ENCODE results near the gene ZNF462.
"Not testable (repeated sequence)": the region's sequence is repeated elsewhere in the genome, so short reads cannot be mapped to it uniquely, and the experiment has no call there.

The ZNF462 gene, protein sequence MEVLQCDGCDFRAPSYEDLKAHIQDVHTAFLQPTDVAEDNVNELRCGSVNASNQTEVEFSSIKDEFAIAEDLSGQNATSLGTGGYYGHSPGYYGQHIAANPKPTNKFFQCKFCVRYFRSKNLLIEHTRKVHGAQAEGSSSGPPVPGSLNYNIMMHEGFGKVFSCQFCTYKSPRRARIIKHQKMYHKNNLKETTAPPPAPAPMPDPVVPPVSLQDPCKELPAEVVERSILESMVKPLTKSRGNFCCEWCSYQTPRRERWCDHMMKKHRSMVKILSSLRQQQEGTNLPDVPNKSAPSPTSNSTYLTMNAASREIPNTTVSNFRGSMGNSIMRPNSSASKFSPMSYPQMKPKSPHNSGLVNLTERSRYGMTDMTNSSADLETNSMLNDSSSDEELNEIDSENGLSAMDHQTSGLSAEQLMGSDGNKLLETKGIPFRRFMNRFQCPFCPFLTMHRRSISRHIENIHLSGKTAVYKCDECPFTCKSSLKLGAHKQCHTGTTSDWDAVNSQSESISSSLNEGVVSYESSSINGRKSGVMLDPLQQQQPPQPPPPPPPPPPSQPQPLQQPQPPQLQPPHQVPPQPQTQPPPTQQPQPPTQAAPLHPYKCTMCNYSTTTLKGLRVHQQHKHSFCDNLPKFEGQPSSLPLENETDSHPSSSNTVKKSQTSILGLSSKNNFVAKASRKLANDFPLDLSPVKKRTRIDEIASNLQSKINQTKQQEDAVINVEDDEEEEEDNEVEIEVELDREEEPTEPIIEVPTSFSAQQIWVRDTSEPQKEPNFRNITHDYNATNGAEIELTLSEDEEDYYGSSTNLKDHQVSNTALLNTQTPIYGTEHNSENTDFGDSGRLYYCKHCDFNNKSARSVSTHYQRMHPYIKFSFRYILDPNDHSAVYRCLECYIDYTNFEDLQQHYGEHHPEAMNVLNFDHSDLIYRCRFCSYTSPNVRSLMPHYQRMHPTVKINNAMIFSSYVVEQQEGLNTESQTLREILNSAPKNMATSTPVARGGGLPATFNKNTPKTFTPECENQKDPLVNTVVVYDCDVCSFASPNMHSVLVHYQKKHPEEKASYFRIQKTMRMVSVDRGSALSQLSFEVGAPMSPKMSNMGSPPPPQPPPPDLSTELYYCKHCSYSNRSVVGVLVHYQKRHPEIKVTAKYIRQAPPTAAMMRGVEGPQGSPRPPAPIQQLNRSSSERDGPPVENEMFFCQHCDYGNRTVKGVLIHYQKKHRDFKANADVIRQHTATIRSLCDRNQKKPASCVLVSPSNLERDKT (N-terminal part only)

DNA sequence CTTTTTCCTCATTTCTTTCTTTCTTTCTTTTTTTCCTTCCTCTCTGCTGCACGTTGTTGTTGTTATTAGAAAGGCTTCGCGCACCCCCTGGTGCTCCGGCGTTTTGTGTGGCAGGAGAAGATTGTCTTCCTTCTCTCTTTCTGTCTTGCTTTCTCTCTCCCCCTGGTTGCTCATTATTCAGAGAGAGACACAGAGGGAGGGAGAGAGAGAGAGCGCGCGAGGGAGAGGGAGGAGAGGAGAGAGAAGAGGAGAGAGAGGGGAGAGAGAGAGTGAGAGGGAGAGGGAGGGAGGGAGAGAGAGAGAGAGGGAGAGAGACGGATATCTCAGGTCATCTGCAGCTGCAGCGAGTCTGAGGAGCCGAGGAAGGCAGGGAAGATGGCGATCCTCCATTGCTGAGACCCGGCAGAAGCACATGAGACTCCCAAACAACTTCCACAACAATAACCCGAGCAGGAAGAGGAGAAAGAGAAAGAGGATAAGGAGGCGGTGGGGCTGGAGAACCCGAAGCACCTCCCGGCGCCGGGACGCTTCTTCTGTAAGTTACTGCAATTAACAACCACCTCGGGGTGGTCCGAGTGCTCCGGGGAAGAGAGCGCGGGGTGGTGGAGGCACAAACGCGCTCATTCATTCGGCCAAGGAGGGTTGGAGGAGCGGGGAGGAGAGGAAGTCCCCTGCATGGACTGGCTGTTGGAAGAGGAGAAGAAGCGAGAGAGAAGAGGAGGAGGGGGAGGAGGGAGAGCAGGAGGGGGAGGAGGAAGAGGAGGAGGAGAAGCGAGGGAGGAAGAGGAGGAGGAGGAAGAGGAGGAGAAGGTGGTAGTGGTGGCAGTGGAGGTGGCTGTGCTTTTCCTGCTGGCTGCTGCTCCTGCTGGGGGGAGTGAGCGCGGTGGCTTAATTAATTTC is at the start of gene ZNF462:
Gene ZNF462, plus strand, starts transcription at position 346 of the 900 bp plus-strand sequence. CDS start 60,218 bp downstream, outside the sequence.
- DNase-seq (ENCODE audit: low read depth, low spot score), result no peak

DNA sequence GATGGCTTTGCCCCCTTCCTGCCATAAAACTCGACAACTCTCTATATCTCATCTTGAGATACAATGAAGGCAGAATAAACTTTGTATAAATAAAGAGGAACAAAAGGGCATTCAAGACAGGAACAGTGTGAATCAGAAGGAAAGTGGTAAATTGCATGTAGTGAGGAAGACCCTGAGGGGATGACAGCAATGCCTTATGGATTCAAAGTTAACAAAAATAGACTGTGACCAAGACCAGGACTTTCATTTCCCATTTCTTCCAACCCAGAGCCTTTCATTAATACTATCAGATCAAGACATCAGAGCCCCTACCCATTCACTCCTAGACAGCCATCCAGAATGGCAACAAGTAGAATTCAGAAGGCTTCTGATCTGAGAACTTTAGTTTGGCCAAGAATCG is 46.4 kb upstream of the ZNF462 start:
- DNase-seq (ENCODE audit: low read depth, low spot score), result no peak

DNA sequence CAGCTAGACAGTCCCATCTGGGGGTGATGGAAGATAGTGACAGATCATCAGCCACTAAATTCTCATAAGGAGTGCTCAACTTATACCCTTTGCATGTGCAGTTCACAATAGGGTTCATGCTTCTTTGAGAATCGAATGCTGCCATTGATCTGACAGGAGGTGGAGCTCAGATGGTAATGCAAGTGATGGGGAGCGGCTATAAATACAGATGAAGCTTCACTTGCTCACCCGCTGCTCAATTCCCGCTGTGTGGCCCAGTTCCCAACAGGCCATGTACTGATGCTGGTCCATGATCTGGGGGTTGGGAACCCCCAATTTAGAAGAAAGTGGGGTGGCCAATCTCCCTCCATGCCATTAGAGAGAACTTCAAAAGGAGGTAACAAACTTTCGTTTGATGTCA is 44.9 kb upstream of the ZNF462 start:
- DNase-seq (ENCODE audit: low read depth, low spot score), result no peak

DNA sequence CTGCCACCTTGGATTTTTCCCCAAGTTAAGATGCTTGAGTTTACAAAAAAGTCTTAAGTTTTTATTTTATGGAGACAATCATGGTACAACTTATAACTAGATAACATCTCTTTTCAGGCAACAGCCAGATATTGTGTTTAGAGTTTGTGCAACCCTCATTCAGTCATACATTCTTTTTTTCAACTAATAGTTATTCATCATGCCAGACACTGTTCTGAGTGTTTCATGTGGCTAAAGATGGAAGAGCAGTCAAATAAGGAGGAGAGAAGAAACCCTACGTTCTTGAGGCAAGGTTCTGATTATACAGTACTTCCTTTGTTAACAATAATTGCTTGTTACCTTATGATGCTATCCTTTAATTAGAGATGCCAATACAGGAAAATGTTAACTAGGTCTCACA is 42.1 kb upstream of the ZNF462 start:
- DNase-seq (ENCODE audit: low read depth, low spot score), result no peak

DNA sequence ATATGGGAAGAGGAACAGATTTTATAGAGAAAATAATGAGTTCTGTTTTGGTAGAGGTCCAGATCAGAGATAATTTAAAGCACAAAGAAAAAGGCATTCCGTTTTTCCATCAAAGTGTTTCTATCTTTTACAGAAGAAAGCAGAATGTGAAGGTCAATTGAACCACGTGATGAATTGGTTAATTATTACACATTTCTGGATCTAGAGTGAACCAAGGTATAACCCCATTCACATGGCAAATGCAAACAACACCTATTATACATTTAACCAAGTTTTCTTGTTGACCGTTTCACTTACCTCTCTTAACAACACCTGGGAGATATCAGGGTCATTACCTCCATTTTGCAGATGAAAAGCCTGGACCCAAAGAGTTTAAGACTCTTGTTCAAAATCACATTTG is 34.9 kb upstream of the ZNF462 start:
- no peak for DNase-seq (ENCODE audit: low read depth, low spot score)

DNA sequence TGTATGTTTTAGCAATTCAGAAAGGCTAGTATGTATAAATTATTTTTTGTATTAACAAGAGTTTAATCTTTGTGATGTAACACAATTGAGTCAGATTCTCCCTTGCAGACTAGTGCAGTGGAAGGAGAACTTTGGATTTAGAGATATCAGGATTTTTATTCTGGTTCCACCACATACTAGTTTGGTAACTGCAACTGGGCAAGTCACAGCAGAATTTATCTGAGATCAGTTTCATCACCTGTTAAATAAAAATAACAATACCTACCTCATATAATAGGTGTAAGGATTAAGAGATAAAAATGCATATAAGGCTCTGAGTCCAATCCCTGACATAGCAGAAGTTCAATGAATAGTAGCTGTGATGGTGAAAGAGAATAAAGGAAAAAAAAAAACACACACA is 34.0 kb upstream of the ZNF462 start:
- no peak for DNase-seq (ENCODE audit: low read depth, low spot score)

DNA sequence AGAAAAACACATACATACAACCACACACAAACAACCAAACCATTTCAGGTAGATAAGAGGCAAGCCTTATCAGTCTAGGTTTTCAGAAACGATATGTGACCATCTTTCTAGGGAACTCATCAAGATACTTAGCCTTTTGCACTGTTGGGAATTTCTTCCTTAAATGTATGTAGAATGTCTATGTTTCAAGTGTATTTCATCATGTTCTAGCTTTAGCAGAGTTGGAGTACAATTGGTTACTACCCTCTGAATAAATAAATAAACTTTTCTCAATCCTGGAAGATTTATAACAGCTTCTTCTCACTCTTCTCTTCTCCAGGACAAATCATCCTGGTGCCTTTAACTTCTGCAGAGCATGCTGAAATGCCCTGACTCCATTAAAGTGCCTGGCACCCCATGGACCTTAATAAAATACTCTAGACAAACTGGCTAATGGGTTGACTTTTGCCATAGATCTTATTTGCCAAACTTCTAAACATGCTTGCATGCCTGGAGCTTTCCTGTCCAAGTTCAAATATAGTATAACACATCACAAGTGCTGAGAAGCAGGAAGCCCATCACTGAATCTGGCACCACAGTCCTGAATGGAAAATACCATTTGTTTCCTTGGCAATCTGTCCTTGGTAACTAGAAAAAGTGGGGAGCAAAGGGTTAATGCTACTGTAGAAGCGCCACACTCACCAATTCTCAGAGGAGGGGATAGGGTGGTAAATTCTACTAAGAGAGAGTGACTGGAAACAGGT is 33.1 kb upstream of the ZNF462 start:
- DNase-seq (ENCODE audit: low read depth, low spot score), result no peak

DNA sequence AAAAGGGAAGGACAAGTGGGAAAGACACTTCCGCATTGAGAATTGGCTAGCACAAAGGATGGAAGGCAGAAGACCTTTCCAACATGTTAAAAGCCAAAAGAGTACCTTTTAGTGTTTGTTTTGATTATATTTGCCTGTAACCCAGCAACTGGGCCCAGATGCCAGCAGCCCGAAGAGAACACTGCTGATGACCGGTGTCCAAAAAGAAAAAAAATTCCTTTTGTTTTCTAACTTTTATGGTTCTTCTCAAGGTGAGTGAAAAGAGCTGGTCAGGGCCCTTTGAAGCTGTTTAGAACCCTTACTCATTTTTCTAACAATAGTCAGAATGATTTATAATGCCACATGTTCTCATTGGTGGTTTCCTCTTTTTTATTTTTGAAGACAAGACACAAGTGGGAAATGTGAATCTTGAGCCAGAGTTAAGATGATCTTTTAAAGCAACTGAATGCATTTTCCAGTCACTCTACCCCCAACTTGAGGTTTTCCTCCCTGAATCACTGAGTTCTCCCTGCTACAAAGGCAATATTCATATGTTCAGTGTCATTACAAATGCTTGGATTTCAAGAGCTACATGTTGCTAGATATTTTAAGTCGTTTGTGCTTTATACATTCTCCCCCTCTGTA is 32.3 kb upstream of the ZNF462 start:
- no peak for DNase-seq (ENCODE audit: low read depth, low spot score)

DNA sequence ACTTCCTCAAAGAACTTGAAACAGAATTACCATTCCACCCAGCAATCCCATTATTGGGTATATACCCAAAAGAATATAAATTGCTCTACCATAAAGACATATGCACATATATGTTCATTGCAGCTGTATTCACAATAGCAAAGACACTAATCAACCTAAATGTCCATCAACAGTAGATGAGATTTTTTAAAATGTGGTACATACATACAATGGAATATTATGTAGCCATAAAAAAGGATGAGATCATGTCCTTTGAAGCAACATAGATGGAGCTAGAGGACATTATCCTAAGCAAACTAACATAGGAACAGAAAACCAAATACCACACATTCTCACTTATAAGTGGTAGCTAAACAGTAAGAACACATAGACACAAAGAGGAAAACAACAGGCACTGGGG is 28.1 kb upstream of the ZNF462 start:
- DNase-seq (ENCODE audit: low read depth, low spot score), result no peak

DNA sequence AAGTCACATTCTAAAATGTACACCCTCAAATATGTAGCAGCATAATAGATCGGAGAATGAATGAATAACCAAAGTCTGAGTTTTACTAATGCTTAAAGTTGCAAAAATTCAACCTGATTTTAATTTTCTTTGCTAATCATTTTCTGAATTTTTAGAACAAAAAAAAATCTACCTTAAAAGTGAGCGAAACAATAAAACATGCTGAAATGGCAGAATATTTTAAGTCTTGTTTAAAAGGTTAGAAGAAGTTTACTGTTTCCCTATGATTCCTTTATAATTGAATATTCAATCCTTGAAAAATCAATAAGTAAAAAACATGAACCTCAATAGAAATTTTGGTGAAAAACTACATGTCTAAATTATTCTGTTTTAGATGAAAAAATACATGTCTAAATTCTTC is 27.1 kb upstream of the ZNF462 start:
- DNase-seq (ENCODE audit: low read depth, low spot score), result no peak

DNA sequence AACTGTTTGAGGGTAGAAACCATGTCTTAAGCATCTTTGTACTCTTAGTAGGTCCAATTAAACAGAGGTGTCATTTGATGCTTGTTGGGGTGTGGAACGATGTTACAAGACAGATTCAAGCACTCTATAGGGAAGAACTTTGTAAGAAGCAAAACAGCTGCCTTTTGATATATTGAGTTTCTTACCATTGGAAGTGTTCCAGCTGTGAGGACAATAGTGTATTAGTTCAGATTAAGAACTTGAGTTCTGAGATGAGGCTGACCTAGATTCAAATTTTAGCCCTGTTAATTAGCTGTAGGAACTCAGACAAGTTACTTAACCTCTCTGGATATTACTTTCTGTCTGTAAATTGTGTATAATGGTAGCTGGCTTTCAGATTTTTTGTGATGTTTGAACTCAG is 19.6 kb upstream of the ZNF462 start:
- no peak for DNase-seq (ENCODE audit: low read depth, low spot score)

DNA sequence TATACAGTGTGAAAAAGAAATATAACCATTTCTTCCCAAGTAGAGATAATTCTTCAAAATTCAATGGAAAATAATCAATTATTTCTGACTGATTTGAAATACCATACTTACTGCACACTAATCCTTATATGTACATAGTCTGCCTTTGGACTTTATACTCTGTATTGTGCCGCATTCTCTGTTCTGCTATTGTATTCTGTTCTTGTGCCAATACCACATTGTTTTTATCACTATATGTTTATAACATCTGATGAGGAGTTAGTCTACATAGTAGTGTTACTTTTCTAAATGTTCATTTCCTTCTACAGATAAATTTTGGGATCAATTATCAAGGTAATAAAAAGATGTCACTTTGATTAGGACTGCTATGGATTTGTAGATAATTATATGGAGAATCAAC is 16.7 kb upstream of the ZNF462 start:
- DNase-seq (ENCODE audit: low read depth, low spot score), result no peak

DNA sequence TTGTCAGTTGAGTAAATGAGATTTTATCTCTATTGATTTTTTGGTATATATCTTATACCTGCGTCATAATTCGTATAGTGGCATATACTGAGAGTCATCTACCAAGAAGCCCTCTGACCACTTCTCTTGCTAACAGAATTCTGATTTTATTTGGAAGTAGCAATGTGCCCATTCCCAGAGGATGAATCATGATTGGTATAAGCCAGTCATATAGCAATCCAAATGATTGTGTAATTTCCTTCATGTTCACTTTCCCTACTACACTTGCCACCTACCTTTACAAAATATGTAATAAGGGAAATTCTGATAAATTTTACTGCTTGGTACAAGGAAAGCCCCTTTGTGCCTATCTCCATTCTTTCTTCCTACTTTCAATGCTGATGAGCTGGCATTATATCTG is 16.1 kb upstream of the ZNF462 start:
- no peak for DNase-seq (ENCODE audit: low read depth, low spot score)

DNA sequence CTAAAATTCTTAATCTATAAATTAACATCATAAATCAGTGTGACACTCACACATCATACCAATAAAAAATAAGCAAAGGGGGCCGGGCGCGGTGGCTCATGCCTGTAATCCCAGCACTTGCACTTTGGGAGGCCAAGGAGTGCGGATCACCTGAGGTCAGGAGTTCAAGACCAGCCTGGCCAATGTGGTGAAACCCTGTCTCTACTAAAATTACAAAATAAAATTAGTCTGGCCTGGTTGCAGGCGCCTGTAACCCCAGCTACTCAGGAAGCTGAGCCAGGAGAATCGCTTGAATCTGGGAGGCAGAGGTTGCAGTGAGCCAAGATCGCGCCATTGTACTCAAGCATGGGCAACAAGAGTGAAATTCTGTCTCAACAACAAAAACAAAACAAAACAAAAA is 11.3 kb upstream of the ZNF462 start:
- not testable (repeated sequence) for DNase-seq (ENCODE audit: low read depth, low spot score)

DNA sequence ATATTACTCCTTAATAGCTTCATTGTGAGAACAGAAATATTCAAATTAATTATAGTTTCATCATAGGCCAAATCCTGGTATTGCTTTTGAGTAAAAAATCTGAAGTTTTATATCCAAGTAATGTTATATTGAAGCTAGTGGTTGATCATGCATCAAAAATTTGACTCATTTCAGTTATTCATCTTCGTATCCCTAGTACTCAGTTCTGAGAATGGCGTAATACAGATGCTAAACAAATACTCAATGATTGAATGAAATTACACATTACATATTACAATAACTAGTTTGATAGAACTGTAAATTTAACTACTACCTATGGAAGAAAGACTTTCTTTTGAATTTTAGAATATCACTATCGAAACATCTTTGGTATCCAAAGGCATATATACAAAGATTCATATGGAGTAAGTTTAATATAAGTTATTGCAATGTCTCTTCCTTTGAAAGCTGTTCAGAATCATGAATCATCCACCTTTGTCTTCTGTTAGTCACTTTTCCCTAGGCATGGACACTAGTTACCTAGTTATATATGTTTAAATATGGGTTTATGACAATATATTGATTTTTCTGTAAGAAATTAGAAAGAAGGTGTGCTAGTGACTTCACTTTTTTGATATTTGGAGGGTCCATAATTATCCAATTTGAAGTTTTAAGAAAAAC is 5.0 kb upstream of the ZNF462 start:
- DNase-seq (ENCODE audit: low read depth, low spot score), result no peak

DNA sequence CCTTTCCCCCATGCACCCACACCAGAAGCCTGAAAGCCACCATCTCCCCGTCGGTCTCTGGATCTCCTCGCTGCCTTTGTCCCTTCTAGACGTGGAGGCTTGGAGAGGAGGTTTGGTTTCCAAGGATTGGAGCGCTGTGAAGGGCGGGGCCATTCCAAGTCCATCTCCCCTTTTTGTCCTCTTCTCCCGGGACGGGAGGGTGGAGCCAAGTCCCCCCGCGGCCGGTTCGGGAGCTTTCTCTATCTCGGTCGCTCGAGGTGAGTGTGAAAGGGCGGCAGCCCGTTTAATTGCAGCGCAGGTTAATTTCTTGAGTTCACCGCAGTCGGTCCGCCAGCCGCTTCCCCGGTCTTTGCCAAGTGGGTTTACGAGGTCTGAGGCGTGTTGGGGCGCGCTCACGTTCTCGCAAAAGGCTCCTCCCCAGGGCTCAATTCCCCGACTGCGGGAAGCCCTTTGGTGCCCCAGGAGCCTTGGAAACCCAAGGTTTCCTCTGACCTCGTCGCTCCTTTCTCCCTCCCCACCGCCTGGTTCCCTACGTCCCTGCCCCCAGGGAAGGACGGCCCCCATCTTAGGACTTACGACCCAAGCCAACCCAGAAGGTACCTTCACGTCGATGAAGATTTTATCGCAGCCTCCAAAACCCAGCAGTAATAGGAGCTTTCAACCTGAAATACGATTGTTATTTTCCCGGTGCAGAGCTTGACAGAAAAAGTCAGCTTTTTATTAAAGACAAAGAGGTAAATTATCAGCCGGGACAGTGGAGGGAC is 2.8 kb upstream of the ZNF462 start:
- no peak for DNase-seq (ENCODE audit: low read depth, low spot score)

DNA sequence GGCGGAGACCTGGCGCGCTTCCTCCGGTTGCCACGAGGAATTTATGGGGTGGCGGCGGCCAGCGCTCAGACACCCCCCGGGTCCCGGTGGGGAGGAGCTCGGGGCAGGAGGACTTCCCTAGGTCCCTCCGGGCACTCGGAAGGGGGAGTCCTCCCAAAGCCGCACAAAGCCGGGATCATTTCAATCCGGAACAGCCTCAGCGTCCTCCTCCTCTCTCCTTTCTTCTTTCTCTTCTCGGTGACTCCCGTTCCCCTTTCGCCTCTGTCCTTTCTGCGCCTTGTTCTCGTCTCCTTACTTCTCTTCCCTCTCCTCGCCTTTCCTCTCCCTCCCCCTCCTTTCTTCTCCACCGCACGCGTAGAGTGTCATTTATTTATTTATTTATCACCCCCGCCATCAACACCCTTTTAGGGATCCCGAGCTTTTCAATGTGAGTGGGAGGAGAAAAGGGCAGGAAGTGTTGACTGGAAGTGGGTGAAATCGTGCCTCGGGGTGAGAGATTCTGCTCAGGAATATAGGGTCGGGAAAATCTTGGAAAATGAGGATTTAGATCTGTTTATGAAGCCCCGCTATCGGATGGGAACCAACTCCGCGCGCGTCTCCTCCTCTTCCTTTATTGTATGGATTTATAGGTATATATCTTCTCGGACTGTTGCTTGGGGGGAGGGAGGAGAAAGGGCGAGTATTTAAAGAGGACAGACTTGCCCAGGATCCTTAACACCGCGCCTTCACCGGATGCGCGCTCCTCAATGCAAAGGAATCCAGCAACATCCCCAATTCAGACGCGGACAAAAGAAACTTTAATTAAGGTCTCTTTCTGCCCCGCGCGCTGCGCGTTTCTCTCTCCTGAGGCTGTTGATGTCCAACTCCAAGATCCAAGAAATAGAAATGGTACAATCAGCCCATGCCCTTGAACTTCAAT is 2.0 kb upstream of the ZNF462 start:
- DNase-seq (ENCODE audit: low read depth, low spot score), result no peak
